ENCODE measurements around the gene VILL. TPM values are rescaled to one million over a fixed set of nuclear protein-coding genes. Genes with fewer than 3 reads are reported as not detected.
"Not testable (repeated sequence)": the region's sequence is repeated elsewhere in the genome, so short reads cannot be mapped to it uniquely, and the experiment has no call there.

VILL gene
- total RNA-seq, 1 experiment from 2014 or later = 0.05 TPM

- DNase-seq (ENCODE audit: low read depth) = no peak
These were observed 27.1 kb downstream of the VILL start for GRCh38 chr3:38017445-38018295.

GRCh38 chr3:38018296-38019266 lies 28.0 kb downstream of the VILL start:
- DNase-seq (ENCODE audit: low read depth) = no peak

- DNase-seq (ENCODE audit: low read depth) = no peak
These were observed 29.2 kb downstream of the VILL start for GRCh38 chr3:38019658-38020341.

GRCh38 chr3:38020342-38020726 lies 29.7 kb downstream of the VILL start:
- DNase-seq (ENCODE audit: low read depth) = no peak

GRCh38 chr3:38021196-38021595 lies 30.6 kb downstream of the VILL start:
- no peak for DNase-seq (ENCODE audit: low read depth)

- DNase-seq (ENCODE audit: low read depth) = no peak
These were observed 31.7 kb downstream of the VILL start for GRCh38 chr3:38022301-38022700.

- no peak for DNase-seq (ENCODE audit: low read depth)
These were observed 32.5 kb downstream of the VILL start for GRCh38 chr3:38022896-38023709.

- DNase-seq (ENCODE audit: low read depth) = no peak
These were observed 36.3 kb downstream of the VILL start for GRCh38 chr3:38026856-38027255.

GRCh38 chr3:38027466-38028465 lies 37.2 kb downstream of the VILL start:
- peak; percentile 5 for DNase-seq (ENCODE audit: low read depth)

- DNase-seq (ENCODE audit: low read depth) = no peak
These were observed 38.2 kb downstream of the VILL start for GRCh38 chr3:38028621-38029361.

- DNase-seq (ENCODE audit: low read depth) = peak; percentile 26
These were observed 39.0 kb downstream of the VILL start, which contains the start of gene PLCD1 for GRCh38 chr3:38029400-38030125. PLCD1 (minus strand) TSS chr3:38029642; CDS start chr3:38029539, 103 bp downstream.

GRCh38 chr3:38030126-38031021 lies 39.8 kb downstream of the VILL start:
- DNase-seq (ENCODE audit: low read depth) = no peak

GRCh38 chr3:38031022-38031994 lies 40.7 kb downstream of the VILL start:
- peak; percentile 79 for DNase-seq (ENCODE audit: low read depth)

- DNase-seq (ENCODE audit: low read depth) = no peak
These were observed 41.8 kb downstream of the VILL start for GRCh38 chr3:38032328-38032865.

- not testable (repeated sequence) for DNase-seq (ENCODE audit: low read depth)
These were observed 43.0 kb downstream of the VILL start for GRCh38 chr3:38033586-38033985.

GRCh38 chr3:38034335-38034734 lies 43.7 kb downstream of the VILL start:
- DNase-seq (ENCODE audit: low read depth) = not testable (repeated sequence)

All from M059J (cell line).